Neutrophil (primary cell): ENCODE results near the gene SDK2.

ENCODE experiments used
- H3K27ac ChIP-seq: fragments of 200-600 bp; sonication (generic); 2 replicates; pipeline ENCODE4 v1.5.1; 2016; ENCODE audit warnings: mild to moderate bottlenecking, moderate library complexity
- H3K27me3 ChIP-seq: fragments of 200-600 bp; sonication (generic); 2 replicates; pipeline ENCODE4 v1.6.0; 2016; ENCODE audit warnings: mild to moderate bottlenecking
- H3K36me3 ChIP-seq: fragments of 200-600 bp; sonication (generic); 2 replicates; pipeline ENCODE4 v1.5.1; 2017
- H3K4me1 ChIP-seq, 2 experiments: fragments of 200-600 bp in 1 of 2; sonication (generic) in 1 of 2; 1 replicate in 1 of 2; 2 replicates in 1 of 2; pipeline versions ENCODE4 v1.5.1 to v1.6.1; 2013 to 2016; ENCODE audit warnings: low read depth in 1 of 2, low read length in 1 of 2, mild to moderate bottlenecking in 1 of 2, moderate library complexity in 1 of 2; ENCODE audit not compliant: control insufficient read depth in 1 of 2, insufficient read depth in 1 of 2
- H3K4me3 ChIP-seq, 2 experiments: fragments of 200-600 bp in 1 of 2; sonication (generic) in 1 of 2; 1 replicate in 1 of 2; 2 replicates in 1 of 2; pipeline ENCODE4 v1.5.1; 2013 to 2016; ENCODE audit warnings: low read depth in 1 of 2, low read length in 1 of 2, mild to moderate bottlenecking in 1 of 2, moderate library complexity in 1 of 2
- H3K9me3 ChIP-seq: fragments of 200-600 bp; sonication (generic); 2 replicates; pipeline ENCODE4 v1.5.1; 2016
- TF ChIP-seq, protein P1 (sequence below): fragments of 200-600 bp; sonication (generic); IDR thresholded peaks from 2 replicates; pipeline ENCODE4 v1.5.1; 2016; ENCODE audit warnings: antibody characterized with exemption

Gene SDK2

DNA sequence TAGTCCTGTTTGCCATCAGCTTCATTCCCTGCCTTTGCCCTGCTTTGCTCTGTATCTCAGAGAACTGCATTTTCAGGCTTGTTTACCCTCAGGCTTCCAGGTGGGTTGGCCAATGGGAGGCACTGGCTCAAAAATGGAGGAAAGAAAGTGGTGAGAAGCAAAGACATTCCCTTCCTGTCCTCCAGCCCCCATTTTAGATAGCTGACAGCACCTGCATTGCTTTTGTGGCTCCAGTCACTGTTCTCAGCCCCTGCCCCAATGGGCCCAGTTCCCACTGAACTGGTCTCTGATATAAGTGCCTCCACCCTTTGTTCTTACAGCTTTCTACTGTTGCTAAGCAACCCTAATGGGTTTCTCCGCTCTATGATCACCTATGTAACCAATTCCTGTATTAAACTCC, 19.4 kb upstream of the SDK2 start:
- Histone ChIP-seq H3K27me3 (no peaks in the 10 kb centered on the region), H3K27ac (no peak overlapping the region), H3K4me1 (peaks cover 11 to 21% of the 10 kb centered on the region in 2 experiments), H3K36me3 (no peaks in the 10 kb centered on the region), H3K4me3 (no peak overlapping the region), H3K9me3 (no peaks in the 10 kb centered on the region)
- TF ChIP-seq, protein P1, sequence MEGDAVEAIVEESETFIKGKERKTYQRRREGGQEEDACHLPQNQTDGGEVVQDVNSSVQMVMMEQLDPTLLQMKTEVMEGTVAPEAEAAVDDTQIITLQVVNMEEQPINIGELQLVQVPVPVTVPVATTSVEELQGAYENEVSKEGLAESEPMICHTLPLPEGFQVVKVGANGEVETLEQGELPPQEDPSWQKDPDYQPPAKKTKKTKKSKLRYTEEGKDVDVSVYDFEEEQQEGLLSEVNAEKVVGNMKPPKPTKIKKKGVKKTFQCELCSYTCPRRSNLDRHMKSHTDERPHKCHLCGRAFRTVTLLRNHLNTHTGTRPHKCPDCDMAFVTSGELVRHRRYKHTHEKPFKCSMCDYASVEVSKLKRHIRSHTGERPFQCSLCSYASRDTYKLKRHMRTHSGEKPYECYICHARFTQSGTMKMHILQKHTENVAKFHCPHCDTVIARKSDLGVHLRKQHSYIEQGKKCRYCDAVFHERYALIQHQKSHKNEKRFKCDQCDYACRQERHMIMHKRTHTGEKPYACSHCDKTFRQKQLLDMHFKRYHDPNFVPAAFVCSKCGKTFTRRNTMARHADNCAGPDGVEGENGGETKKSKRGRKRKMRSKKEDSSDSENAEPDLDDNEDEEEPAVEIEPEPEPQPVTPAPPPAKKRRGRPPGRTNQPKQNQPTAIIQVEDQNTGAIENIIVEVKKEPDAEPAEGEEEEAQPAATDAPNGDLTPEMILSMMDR = no peak

GRCh38 chr17:73660366-73660765, 16.1 kb upstream of the SDK2 start:
- no peaks in the 10 kb centered on the region for H3K4me1 ChIP-seq
- H3K9me3 ChIP-seq = no peaks in the 10 kb centered on the region
- TF ChIP-seq, protein P1 = no peak
- H3K4me3 ChIP-seq = no peak overlapping the region
- no peaks in the 10 kb centered on the region for H3K27me3 ChIP-seq
- no peak overlapping the region for H3K27ac ChIP-seq
- H3K36me3 ChIP-seq = no peaks in the 10 kb centered on the region

GRCh38 chr17:73658821-73659515, 14.7 kb upstream of the SDK2 start:
- H3K27me3 ChIP-seq = no peaks in the 10 kb centered on the region
- H3K4me3 ChIP-seq = no peak overlapping the region
- no peaks in the 10 kb centered on the region for H3K36me3 ChIP-seq
- H3K27ac ChIP-seq = no peak overlapping the region
- no peaks in the 10 kb centered on the region for H3K9me3 ChIP-seq
- no peaks in the 10 kb centered on the region for H3K4me1 ChIP-seq
- TF ChIP-seq, protein P1 = no peak

DNA sequence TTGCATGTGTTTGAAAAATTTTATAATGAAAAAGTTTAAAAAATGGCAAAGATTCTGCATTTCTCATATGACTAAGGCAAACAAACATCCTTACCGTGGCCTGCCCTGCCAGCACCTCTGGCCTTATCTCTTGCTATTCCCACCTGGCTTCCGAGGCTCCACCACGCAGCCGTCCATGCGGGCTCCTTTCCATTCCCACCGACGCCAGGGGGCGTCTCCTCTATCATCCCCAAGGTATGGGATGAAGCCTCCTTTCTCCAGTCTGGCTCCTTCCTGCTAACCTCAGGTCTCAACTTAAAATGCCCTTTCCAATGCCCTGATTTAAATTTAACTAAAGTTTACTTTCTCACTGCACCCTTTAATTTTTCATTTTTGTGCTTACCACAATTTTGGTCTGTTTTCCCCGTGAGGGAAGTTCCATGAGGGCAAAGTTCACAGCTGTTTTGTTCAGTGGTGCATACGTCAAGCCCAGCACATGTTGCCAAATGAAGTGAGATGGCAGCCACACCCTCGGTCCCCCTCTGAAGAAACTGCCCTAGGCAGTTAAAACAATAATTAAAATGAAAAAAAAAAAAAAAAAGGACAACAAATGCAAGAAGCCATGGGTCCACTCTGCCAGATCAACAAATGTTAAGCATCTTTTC, 13.3 kb upstream of the SDK2 start:
- TF ChIP-seq, protein P1 = no peak

GRCh38 chr17:73654241-73654640, 10.0 kb upstream of the SDK2 start:
- Histone ChIP-seq H3K27me3 (peaks cover 15% of the 10 kb centered on the region), H3K4me3 (no peak overlapping the region), H3K36me3 (no peaks in the 10 kb centered on the region), H3K27ac (no peak overlapping the region), H3K4me1 (no peaks in the 10 kb centered on the region), H3K9me3 (no peaks in the 10 kb centered on the region)
- TF ChIP-seq, protein P1 = no peak

More for the DNA sequence above, 13.3 kb upstream of the SDK2 start:
- Histone ChIP-seq H3K36me3 (no peaks in the 10 kb centered on the region), H3K4me3 (no peak overlapping the region), H3K27me3 (no peaks in the 10 kb centered on the region), H3K4me1 (no peaks in the 10 kb centered on the region), H3K9me3 (no peaks in the 10 kb centered on the region), H3K27ac (no peak overlapping the region)
